Measurements from ENCODE around the gene GPR85.
"Not testable (repeated sequence)": the region's sequence is repeated elsewhere in the genome, so short reads cannot be mapped to it uniquely, and the experiment has no call there.

The GPR85 gene

DNA sequence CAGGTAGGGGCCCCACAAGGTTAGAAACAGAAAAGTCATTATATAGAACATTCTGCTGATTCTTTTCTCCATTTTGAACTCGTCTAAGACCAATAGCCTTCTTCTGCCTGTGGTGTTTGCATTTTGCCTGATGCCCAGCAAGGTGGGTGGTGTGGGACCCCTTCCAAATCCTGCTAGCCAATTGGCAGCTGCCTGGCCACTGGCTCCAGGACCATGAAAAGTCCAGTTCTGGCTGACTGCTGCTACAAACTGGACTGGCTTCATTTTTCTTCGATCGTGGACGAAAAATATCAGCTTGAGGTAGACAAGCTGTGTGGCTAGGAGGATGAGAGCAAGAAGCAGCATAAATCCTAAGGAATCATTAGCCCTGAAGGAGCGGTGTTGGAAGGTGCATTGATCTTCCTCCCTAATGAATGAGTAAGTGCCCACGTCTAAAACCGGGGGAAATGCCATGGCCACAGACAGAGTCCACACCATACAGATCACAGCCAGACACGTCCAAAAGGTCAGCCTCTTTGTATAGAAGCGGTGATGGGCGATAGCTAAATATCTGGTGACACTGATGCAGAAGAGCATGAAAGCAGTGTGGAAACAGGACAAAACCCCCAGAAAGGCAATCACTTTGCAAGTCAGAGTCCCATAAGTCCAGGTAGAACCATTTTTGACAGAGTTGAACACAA is 2.7 kb downstream of the GPR85 start:
- no peak for DNase-seq

- no peak for DNase-seq
These were observed 3.4 kb downstream of the GPR85 start for GRCh38 chr7:113083132-113083815.

- no peak for DNase-seq
These were observed 8.3 kb downstream of the GPR85 start for GRCh38 chr7:113078331-113078730.

DNA sequence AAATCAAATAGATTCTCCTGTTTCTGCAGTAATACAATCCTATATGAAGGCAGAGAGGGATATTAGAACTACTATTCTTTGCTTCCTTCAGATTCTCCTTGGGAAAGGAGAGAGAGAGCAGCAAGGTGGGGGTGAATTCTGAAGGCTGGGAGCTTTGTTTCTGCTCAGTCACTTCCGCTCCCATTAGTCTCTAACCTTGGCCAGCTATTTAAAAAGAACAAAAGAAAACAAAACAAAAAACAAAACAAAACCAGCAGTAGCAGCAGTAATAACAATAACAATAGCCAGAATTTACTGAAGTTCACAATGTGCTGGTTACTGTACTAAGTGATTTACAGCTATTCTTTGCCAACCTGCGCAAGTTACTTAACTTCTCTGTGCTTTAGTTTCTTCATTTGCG is 9.9 kb downstream of the GPR85 start:
- no peak for DNase-seq

DNA sequence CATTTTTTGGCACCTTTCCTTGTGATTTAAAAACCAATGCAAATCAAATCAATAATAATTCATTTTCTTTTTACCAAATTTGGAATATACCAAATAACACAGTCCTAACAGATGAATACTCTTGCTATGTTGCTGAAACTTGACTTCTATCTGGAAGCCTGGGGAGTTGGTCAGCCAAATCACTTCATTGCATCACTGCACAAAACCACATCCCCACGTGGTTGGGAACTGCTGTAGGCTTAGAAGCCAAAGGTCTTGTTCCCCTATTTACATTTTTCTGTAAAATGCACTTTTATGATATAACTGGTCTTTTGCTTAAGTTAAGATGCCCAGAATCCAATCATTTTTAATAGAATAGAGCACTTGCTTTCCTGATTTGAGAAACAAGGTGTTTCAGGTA is 15.2 kb downstream of the GPR85 start:
- no peak for DNase-seq

- no peak for DNase-seq
These were observed 24.1 kb downstream of the GPR85 start for GRCh38 chr7:113062499-113062898.

- DNase-seq: no peak
These were observed 26.5 kb downstream of the GPR85 start for GRCh38 chr7:113060100-113060499.

DNA sequence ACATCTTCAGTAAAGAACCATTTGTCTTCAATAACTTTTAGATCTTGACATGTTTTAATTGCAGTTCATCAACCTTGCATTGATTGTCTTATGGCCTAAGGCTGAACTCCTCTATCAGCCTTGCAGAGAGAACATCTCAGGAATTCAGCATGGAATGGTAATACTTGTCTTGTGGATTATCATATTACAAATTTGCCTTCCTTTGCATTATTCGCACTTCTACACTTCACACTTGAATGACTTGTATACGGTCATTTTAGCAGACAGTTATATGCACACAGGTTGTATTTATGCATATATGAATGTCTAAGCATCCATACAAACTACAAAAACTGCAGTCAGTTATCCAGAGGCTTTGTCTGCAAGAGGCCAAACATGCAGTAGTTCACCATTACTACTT is 31.7 kb downstream of the GPR85 start:
- DNase-seq: no peak

GRCh38 chr7:113054272-113054671 is 32.4 kb downstream of the GPR85 start:
- not testable (repeated sequence) for DNase-seq

- not testable (repeated sequence) for DNase-seq
These were observed 37.4 kb downstream of the GPR85 start for GRCh38 chr7:113049221-113049620.

GRCh38 chr7:113046453-113046852 is 40.2 kb downstream of the GPR85 start:
- DNase-seq: no peak

DNA sequence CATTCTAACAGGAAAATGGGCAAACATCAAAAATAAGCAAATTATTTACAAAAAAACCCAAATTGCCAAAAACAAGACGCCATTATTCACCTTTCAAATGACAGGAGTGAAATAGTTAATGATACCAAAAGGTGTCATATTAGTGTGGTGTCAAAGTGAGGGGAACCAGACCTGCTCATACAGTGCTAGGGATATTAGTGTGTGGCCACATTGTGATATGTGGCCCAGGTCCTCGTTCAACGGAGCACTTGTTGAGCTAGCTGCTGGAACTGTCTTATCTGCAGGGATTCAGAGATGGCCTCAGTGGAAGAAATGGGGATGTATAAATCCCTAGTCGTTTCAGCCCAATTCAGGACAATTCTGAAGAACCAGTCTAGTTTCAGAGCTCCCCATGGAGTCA is 41.2 kb downstream of the GPR85 start:
- DNase-seq: no peak

GRCh38 chr7:113044394-113044793 is 42.2 kb downstream of the GPR85 start:
- no peak for DNase-seq

- DNase-seq: no peak
These were observed 45.8 kb downstream of the GPR85 start for GRCh38 chr7:113040849-113041248.

- no peak for DNase-seq
These were observed 52.7 kb downstream of the GPR85 start for GRCh38 chr7:113033959-113034358.

Data from activated CD4-positive, alpha-beta T cell treated with anti-CD3 and anti-CD28 coated beads, Interleukin-10, Interleukin-2, amounts not matched to agents 100 ng/mL and 50 ng/mL, durations not matched to agents 16 hours and 8 hours (primary cell).